Astrocyte of the hippocampus (primary cell): ENCODE results near the gene TTBK1.

ENCODE experiments used
- DNase-seq: peaks from one replicate; pipeline ENCODE4 v3.0.0; 2011; ENCODE audit warnings: low read depth, low spot score

Gene TTBK1

GRCh38 chr6:43304882-43305281 is 61.6 kb downstream of the TTBK1 start:
- no peak for DNase-seq

GRCh38 chr6:43306086-43306485 is 62.8 kb downstream of the TTBK1 start:
- peak; percentile 28 for DNase-seq

GRCh38 chr6:43307451-43308100 is 64.3 kb downstream of the TTBK1 start:
- DNase-seq = no peak

DNA sequence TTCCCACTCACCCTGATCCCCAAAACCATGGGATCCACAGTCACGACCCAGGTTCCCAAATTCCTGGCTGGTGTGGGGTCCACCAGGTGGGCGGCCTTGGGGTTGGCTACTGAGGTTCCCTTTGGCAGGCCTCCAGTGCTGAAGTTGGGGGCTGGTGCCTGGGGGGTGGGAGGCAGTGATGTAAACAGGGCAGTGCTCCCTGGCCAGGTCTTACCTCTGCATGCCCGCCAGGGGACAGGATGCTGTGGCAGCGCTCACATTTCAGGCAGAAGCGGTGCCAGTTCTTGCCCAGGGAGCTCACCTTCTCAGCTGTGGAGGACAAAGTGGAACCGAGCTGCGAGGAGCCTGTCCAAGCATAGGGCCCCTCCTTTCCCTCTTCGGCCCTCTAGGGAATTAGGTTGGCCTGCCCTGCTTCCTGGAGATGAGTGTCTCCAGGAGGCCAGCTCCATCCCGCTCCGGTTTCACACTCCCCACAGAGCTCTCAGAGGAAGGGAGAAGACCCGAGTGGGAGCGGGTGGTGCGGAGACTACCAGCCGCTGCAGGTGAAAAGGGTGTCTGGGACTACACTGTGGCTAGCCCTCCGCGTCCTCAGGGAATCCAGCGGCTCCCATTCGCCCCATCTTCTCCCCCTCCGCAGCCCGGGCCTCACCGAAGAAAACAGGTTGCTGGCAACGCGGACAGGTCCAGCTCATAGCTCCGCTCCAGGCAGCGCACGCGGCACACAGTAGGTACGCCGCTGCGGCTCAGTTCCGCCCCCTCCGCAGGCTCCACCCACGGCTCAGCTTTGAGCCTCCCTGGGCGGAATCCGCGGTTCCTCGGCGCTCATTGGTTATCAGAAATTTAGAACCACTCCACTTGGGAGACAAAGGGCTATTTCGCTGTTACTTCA is 65.1 kb downstream of the TTBK1 start, which contains the start of gene CRIP3:
Gene CRIP3 (minus strand): TSS at position 726 of the 889 bp plus-strand sequence. CDS start 34 bp downstream, at position 692.
- peak; percentile 27 for DNase-seq

GRCh38 chr6:43308990-43309477 is 65.8 kb downstream of the TTBK1 start:
- no peak for DNase-seq

DNA sequence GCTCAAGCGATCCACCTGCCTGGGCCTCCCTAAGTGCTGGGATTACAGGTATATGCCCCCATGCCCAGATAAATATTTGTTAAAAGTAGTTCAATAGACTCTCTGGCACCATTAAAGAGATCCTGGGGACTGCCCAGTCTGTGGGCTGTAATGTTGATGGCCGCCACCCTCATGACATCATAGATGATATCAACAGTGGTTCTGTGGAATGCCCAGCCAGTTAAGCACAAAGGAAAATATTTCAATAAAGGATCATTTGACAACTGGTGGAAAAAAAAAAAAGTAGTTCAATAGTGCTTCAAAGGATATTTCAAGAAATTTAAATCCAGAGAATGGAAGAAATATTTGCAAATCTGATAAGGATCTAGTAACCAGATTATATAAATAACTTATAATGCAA is 66.9 kb downstream of the TTBK1 start:
- DNase-seq = peak; percentile 16

GRCh38 chr6:43310624-43311023 is 67.3 kb downstream of the TTBK1 start:
- DNase-seq = no peak

DNA sequence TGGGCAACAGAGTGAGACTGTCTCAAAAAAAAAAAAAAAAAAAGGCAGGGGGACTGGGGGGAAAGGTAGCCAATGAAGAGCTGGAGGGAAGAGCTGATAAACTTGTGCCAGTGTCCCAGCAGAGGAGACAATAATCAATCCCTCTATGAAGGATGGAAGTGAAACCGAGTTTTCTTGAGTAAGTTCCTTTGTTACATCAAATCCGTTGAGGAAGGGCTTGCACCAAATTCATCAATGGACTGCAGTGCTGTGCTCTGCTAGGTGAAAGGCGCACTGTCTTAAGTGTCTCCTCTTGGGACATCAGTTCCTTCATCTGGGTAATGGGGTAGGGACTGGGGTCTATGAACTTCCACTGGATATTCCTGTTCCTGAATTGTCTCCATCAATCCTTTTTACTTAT is 68.4 kb downstream of the TTBK1 start:
- no peak for DNase-seq

DNA sequence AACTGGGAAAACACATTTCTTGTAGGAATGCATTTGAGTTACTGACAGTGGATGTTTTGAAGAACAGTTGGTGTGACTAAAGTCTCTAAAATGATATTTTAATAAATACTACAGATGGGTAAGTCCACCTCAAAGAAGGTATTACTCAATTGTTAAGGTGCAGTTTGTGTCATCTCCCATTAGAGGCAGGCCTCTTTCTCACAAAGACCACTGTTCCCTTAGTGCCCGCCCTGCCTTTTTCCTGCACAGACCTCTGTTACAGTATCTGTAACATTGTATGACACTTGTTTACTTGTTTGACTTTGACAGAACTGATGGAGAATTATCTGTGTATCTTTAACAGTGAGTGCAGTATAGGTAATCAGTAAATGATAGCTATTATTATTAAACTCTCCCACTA is 70.5 kb downstream of the TTBK1 start:
- no peak for DNase-seq

- no peak for DNase-seq
Measured at GRCh38 chr6:43318011-43318410, 74.7 kb downstream of the TTBK1 start.

DNA sequence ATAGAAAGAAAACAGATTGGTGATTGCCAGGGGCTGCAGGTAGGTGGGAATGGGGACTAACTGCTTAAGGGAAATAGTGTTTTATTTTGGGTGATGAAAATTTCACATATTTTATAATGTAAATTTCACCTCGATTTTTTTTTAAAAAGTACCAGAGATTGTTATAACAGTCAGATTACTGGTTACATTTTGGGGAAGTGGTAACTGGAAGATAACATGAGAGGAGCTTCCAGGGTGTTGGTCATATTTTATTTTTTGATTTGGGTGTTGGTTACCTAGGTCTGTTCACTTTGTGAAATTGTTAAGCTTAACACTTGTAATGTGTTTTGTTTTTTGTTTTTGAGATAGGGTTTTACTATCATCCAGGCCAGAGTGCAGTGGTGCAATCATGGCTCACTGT is 82.6 kb downstream of the TTBK1 start:
- DNase-seq = no peak

GRCh38 chr6:43328528-43328927 is 85.2 kb downstream of the TTBK1 start:
- DNase-seq = no peak

GRCh38 chr6:43331470-43331869 is 88.2 kb downstream of the TTBK1 start:
- no peak for DNase-seq

GRCh38 chr6:43331891-43332290 is 88.6 kb downstream of the TTBK1 start:
- DNase-seq = no peak

DNA sequence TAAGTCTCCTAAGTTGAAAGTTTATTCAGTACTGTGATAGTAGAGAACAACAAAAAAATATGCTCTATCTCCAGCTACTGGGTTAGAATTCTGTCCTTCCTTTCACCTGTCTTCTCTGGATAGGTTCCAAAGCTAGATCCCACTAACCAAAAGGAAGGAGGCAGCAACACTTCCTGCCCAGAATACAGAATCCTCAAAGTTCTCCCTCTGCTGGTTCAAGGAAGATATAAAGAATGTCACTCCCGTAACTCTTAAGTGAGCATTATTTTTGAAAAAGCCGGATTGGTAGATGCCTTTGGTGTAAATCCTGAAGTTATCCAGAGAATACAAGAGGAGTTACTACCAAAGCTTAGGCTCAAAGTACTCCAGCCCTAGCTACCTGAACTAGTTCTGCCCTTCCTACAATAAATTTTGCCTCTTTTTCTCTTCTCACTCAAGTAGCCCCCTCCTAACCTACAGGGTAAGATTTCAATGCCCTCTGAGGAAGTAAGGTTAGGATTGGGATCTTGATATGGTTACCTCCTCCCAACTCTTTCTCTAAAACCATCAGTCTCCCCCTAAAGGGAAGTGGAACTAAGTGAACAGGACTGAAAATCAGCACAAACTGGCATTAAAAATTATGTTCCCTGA is 91.3 kb downstream of the TTBK1 start:
- DNase-seq = peak; percentile 76

DNA sequence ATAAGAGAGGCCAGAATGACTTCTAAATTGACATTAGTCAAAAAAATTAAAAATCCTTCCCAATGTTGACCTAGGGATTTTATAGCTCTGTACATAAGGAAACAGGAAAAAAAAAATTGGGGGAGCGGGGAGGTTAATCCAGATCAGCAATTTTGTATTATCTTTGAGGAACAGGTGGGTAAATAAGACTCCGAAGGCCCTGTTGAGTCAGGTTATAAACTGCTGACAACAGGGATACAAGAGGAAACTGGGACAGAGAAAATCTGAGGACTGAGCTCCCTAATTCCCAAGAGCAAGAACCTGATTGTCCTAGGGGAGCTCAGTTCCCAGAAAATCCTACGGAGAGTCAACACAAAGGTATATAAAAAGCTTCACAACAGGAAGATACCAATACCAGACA is 92.2 kb downstream of the TTBK1 start:
- no peak for DNase-seq

DNA sequence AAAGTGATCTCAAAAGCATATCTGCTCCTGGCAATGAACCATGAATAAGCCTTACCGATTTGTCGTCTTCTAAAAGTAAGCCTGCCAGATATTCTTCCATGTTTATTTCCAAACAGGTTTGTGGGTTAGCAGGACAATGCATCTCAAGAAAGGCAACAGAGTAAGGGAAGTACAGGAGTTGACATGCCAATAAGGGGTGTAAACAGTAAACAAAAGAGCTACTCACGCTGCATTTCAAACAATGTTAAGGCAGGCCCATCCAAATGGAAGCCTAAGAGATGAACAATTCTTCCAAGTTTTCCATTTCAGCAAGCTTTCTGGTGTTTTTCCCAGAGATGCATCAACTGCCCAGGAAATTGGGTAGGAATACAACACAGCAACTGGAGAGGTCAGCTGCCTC is 93.1 kb downstream of the TTBK1 start:
- DNase-seq = no peak
